Nucleus accumbens (tissue), 56 donors: Measurements from ENCODE around the gene BHLHE40.
"Not testable (repeated sequence)": the region's sequence is repeated elsewhere in the genome, so short reads cannot be mapped to it uniquely, and the experiment has no call there.

Experiments used
- DNase-seq, 56 donors: peaks; one replicate each; lab custom pipeline; 2025; lab: John Stamatoyannopoulos, UW

The BHLHE40 gene

DNA sequence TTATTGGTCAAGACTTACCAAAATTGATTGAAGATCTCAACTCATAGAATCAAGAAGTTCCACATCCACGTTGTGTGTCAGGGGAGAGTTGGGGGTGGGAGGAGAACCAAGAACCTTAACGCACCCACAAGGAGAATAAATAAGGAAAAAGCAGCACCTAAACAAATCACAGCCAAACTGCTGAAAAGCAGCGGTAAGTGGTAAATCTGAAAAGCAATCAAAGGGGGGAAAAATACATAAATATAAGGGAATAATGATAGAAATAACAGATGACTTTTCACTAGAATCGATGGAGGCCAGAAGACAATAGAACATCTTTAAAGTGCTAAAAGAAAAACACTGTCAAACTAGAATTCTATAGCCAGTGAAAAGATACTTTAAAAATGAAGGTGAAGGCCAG, 20.1 kb upstream of the BHLHE40 start:
- no peak for DNase-seq

DNA sequence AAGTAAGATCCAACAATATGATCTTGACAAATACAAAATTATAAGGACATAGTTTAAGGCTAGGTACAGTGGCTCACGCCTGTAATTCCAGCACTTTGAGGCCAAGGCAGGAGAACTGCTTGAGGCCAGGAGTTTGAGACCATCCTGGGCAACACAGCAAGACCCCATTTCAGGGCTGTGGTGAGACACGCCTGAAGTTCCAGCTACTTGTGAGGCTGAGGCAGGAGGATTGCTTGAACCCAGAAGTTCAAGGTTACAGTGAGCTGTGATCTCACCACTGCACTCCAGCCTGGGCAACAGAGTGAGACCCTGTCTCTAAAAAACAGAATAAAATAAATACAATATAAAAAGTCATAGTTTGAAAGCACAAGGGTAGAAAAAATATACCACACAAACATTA, 17.4 kb upstream of the BHLHE40 start:
- not testable (repeated sequence) for DNase-seq

DNA sequence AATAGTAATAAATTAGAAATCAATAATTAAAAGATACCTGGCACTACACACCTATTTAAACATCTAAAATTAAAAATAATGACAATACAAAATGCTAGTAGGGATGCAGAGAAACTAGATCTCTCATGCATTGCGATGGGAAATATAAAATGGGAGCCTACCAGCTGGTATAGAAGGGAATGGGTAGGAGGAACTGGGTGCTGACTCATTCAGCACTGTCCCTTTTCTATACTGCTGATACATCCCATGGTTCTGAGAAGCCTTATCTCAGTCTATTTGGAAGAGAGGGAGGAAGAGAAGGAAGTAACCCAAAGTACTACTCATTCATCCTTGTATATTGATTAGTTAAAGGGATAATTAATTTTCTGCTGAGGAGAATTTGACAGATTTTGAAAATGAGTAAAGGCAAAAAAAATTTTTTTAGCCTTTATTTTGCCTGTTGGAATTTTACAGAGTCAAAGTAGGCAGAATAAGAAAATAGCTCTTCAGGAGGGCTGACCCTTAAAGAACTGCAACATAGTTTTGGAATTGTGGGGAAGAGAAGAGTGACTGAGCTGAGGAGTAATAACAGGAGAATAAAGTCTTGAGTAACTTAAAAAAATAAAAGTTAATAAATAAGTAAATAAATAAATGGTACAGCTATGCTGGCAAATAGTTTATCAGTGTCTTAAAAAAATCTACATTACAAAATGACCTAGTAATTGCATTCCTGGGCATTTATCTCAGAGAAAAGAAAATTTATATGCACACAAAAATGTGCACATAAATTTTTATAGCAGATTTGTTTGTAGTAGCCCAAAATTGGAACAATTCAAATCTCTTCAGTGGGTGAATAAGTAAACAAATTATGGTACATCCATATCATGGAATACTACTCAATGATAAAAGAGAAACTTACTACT, 15.3 kb upstream of the BHLHE40 start:
- DNase-seq: no peak

DNA sequence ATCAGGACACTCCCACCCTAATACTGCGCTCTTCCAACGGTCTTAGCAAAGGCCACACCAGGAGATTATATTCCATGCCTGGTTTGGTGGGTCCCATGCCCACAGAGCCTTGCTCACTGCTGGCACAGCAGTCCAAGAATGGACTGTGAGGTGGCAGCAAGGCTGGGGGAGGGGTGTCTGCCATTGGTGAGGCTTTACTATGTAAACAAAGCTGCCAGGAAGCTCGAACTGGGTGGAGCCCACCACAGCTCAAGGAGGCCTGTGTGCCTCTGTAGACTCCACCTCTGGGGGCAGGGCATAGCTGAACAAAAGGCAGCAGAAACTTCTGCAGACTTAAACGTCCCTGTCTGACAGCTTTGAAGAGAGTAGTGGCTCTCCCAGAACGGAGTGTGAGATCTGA, 13.2 kb upstream of the BHLHE40 start:
- not testable (repeated sequence) for DNase-seq

DNA sequence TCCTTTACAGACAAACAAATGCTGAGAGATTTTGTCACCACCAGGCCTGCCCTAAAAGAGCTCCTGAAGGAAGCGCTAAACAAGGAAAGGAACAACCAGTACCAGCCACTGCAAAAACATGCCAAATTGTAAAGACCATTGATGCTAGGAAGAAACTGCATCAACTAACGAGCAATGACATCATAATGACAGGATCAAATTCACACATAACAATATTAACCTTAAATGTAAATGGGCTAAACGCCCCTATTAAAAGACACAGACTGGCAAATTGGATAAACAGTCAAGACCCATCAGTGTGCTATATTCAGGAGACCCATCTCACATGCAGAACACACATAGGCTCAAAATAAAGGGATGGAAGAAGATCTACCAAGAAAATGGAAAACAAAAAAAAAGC, 11.6 kb upstream of the BHLHE40 start:
- DNase-seq: not testable (repeated sequence)

DNA sequence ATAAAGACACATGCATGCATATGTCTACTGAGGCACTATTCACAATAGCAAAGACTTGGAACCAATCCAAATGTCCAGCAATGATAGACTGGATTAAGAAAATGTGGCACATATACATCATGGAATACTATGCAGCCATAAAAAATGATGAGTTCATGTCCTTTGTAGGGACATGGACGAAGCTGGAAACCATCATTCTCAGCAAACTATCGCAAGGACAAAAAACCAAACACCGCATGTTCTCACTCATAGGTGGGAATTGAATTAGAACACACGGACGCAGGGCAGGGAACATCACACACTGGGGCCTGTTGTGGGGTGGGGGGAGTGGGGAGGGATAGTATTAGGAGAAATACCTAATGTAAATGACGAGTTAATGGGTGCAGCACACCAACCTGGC, 7.8 kb upstream of the BHLHE40 start:
- DNase-seq: not testable (repeated sequence)

DNA sequence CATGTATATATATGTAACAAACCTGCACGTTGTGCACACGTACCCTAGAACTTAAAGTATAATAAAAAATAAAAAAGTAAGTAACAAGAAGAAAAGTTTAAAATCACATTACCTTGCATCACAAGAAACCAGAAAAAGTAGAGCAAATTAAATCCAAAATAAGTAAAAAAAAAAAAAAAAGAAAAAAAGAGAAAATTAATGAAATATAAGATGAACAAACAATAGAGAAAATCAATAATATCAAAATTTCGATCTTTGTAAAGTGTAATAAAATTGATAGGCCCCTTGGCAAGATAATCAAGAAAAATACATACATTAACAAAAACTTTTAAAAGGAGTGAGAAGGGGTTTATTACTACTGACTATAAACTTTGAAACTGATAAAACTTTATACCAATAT, 7.4 kb upstream of the BHLHE40 start:
- no peak for DNase-seq

DNA sequence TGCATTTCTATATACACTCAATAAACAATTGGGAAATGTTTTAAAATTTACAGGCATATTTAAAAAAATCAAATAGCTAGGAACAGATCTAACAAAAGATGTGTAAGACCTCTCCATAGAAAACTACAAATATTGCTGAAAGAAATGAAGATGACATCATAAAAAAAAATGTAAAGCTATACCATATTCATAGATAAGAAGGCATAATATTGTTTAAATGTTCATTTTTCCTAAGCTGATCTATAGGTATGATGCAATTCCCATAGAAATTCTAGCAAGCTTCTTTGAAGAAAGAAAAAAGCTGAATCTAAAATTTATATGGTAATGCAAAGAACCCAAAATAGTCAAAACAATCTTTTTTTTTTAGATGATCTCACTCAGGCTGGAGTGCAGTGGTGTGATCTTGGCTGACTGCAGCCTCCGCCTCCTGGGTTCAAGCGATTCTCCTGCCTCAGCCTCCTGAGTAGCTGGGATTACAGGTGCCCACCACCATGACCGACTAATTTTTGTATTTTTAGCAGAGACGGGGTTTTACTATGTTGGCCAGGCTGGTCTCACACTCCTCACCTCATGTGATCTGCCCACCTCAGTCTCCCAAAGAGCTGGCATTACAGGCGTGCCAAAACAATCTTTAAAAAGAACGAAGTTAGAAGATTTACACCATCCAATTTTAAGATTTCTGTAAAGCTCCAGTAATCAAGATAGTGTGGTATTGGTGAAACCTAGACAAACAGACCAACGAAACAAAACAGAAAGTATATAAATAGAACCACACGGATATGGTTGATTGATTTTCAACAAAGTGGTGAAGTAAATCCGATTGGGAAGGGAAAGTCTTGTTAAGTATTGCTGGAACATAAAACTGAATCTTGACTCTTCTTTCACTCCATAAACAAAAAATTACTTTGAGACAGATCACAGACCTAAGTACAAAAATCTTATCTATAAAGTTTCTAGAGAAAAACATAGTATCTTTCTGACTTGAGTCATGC, 6.3 kb upstream of the BHLHE40 start:
- no peak for DNase-seq

DNA sequence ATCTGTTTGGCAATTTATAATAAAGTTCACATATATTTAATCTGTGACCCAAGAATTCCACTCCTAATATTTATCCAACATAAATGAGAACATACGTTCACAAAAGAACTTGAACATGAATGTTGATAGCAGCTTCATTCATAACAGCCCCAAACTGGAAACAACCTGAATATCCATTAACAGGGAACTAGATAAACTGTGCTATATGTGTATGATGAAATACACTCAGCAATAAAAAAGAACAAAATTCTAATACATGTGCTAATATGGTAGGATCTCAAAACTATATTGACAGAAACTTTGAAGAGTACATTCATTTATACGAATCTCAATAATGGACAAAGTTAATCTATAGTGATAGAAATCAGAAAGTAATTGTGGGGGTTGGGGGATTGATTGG, 5.1 kb upstream of the BHLHE40 start:
- no peak for DNase-seq

DNA sequence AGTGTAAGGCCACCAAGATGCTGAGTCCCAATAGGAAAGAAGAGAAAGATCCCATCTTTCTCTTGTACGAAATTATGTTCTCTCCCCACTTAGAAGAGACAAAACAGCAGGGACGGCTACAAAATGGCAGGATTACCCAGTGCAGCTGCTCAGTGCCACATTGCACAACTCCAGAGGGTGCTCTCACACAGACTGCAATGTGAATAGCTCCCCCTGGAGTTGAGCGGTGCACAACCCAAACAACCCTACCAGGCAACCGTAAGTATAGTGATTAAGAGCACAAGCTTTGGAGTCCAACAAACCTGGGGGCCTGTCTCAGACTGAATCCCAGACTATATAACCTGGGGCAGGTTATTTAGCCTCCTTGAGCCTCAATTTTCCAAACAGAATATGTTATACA, 3.1 kb upstream of the BHLHE40 start:
- peak in 15 of 56 donors; percentile 12 to 66 (median 28) for DNase-seq

DNA sequence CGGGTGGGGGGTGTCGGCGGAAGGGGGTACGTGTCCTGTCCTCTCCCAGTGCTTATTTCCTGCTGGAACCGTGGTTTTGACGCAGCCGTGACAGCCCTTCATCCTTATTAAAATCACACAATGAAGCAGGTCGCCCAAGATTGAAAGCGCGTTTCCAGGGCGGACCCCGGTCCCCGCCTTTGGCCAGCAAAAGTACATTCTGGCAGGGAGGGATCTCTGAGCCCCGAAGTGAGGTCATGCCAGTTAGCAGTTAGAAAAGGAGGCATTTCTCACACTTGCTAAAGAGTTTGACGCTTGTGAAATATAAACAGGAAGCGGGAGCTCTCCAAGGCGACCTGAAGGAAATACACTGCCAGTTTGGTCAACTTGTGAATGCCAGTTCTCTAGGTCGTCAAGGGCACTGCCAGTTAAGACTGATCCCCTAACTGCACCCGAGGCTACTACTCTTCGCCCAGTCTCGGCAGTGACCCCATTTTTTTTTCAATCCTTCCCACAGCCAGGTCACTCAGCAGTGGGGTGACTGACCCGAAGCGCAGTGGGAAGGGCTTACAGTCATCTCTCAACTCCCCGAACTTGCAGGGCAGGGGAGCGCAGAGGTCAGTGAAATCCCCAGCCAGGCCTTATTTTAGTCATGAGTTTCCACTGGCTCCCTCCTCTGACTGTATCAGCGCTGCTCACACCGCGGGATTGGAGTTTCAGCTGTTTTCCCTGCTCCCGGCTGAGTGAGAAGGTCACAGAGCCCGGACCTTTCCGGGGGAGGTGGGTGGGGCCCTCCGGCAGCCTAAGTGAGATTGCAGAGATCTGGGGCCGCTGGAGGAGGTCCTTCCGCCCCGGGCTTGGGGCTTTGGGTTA, 2.0 kb upstream of the BHLHE40 start:
- DNase-seq: peak in 27 of 56 donors; percentile 15 to 70 (median 45)

DNA sequence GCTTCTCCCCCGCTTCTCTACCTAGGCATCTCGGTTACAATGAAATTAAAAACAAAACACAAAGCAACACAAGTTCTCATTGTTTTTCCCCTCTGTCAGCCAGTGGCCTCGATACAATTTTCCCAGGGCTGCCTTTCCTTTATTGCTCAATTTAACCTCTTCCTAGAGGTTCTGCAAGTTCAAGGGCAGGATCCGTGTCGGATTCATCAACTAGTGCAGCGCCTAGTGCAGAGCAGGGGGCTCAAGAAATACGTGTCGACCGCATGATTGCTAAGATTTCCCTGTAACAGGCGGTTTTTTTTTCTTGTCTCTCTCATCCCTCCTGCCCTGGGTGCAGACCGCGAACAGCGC, 1.4 kb upstream of the BHLHE40 start:
- peak in 1 of 56 donors; percentile 54 for DNase-seq

DNA sequence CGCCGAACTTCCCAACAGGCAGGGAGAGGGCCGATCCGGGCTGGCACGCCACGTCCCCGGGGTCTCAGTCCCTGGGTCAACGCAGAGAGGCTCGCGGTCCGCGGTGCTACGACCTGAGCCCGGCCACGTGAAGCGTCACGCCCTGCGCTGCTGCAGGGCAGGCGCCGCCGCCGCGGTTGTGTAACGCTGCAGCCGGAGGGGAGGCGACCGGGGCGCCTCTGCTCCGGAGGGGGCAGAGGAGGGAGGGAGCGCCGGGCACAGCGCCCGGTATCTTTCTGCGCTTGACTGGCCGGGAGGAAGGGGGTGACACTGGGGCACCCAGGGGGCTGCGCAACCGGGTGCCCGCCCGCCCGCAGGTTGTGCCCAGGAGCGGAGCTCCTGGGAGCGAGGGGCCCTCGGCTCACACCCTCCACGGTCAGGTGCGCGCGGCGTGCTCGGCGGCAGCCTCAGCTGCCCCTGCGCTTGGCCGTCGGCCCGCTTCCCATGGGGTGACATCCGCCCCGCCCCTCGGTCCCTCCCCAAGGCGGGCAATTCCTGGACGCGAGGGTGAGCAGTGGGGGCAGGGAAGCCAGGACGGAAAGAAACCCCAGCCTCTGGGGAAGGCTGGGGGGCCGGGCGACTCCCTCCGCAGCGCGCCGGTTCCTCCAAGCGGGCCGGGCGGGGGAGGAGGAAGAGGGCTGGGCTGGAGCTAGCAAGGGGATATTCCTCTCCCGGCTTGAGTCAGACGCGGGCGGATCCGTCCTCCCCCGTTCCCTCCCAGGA, 852 bp upstream of the BHLHE40 start:
- DNase-seq: peak; percentile 49 to 93 (median 84)

DNA sequence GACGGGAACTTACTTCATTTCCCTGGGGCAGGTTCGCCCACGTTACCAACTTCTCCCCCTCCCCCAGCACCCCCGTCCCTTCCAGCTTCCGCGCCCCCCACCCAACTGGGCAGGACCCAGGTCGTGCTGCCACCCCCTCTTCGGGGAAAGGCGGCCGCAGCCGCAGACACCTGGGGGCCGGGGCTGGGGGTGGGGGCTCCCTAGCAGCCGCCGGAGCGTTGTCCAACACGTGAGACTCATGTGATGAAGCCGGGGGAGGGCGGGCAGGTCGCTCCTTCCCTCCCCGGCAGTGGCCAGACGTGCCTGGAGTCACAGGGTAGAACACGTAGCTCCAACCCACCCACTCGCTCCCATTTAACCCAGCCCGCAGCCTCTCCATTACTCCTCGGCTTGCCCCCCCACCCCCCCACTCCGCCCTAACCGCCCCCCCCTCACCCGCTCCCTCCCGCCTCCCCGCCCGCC, 240 bp upstream of the BHLHE40 start:
- DNase-seq: peak; percentile 45 to 93 (median 84)

DNA sequence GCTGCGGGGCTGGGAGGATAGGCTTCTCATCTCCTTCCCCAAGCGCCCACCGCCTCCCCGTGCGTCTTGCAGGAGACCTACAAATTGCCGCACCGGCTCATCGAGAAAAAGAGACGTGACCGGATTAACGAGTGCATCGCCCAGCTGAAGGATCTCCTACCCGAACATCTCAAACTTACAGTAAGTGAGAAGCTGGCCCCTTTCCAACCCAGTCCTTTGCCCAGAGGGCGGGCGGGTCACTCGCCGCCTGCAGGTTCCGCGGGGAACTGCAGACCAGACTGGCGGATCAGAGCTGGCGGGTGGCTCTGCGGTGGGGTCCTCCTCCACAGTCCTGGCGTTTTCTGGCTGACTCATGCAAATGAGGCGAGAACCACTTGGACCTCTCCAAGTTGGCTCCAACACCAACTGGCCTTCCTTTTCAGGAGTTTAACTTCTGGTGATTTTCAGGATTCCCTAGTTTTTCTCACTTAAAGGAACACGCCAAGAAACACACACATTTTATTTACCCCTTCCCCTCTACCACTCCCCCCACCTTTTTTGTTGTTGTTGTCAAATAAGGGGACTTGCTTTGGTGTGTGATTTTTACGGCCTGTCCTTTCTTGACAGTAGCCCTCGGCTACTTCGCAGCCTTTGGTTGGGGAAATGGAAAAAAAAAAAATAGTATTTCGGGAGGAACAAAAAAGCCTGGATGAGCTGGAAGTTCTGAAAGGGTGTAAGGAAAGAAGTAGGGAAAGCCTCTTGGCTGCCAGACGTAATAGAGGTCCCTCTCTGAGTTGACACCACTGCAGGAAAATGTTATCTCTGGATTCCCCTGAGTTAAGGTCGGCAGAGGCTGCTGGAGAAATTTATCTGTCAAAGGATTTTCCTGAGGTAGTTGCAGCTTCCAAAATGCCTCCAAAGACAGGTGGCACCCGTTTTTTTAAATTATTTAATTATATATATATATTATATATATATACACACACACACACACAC, 1.3 kb downstream of the BHLHE40 start:
- peak in 54 of 56 donors; percentile 16 to 85 (median 54) for DNase-seq

DNA sequence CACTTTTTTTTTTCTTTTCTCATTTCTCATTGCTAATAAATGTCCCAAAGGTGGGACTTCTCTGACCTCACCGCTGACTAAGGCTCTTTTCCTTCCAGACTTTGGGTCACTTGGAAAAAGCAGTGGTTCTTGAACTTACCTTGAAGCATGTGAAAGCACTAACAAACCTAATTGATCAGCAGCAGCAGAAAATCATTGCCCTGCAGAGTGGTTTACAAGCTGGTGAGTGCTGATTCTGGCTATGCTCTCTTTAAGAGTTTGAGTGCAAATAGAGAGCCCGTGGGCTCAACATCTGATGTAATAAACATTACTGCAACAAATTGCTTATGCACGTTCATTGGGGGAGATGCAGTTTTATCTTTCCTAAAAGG, 2.0 kb downstream of the BHLHE40 start:
- DNase-seq: no peak

DNA sequence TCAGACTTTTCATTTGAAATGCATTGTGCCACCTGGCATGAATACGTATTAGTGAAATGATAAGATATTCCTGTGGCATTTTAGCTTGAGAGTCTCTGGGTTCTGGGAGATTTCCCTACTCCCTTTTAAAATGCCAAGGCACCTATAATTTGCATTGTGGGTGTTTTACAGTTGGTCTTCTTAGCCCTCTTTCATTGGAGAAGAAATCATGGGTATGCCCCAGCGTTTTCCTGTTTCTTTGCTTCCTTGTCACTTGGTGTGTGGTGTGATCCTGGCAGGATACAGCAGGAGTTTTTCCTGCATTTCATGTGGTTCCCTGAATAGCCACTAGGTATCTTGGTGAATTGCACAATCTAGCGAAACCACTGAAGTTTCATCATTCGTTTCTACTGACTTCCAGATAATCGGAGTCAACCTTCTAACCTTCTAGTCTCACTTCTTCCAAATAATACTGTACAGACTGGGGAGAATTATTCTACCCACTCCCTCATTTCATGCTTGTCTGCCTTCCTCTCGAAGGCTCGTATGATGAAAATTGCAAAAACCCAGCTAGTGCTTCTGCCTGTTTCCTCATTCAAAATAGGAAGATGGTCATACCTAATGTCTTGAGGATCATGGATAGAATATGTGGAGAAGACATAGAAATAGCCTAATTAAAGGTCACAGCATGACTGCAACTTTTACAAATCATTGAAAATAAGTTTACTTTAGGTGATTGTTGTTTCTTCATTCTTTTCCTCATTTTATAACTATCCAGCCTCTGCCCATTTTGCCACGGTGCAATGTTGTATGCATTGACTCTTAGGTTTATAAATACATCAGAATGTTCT, 2.6 kb downstream of the BHLHE40 start:
- DNase-seq: peak in 1 of 56 donors; percentile 26
